ENCODE results near the gene ZNF232.
A peak's percentile ranks its signal among the peaks of the same experiment; 100 is the strongest.
"Not testable (repeated sequence)": the region's sequence is repeated elsewhere in the genome, so short reads cannot be mapped to it uniquely, and the experiment has no call there.

ZNF232 gene

GRCh38 chr17:5097101-5097834, 14.4 kb downstream of the ZNF232 start:
- no peak for DNase-seq (ENCODE audit: low read depth)

- DNase-seq (ENCODE audit: low read depth) = no peak
These were observed 15.0 kb downstream of the ZNF232 start for GRCh38 chr17:5096731-5097100.

- DNase-seq (ENCODE audit: low read depth) = no peak
These were observed 19.3 kb downstream of the ZNF232 start for GRCh38 chr17:5092218-5093010.

- peak; percentile 13 for DNase-seq (ENCODE audit: low read depth)
These were observed 31.1 kb downstream of the ZNF232 start for GRCh38 chr17:5080591-5080990.

GRCh38 chr17:5078106-5079028, 33.3 kb downstream of the ZNF232 start, which contains the start of gene ZFP3:
ZFP3 (plus strand) TSS chr17:5078467; CDS start chr17:5091505, 13,038 bp downstream.
- peak; percentile 84 for DNase-seq (ENCODE audit: low read depth)

GRCh38 chr17:5077781-5078105, 33.9 kb downstream of the ZNF232 start:
- DNase-seq (ENCODE audit: low read depth) = no peak

GRCh38 chr17:5077275-5077674, 34.4 kb downstream of the ZNF232 start:
- not testable (repeated sequence) for DNase-seq (ENCODE audit: low read depth)

- DNase-seq (ENCODE audit: low read depth) = not testable (repeated sequence)
These were observed 36.2 kb downstream of the ZNF232 start for GRCh38 chr17:5075472-5075871.

- peak; percentile 4 for DNase-seq (ENCODE audit: low read depth)
These were observed 42.0 kb downstream of the ZNF232 start for GRCh38 chr17:5069724-5070123.

- no peak for DNase-seq (ENCODE audit: low read depth)
These were observed 43.4 kb downstream of the ZNF232 start for GRCh38 chr17:5068236-5068635.

GRCh38 chr17:5065227-5065744, 46.4 kb downstream of the ZNF232 start:
- no peak for DNase-seq (ENCODE audit: low read depth)

Measured in iris pigment epithelial cell (primary cell).